ENCODE measurements around the gene VWA8.

DNA sequence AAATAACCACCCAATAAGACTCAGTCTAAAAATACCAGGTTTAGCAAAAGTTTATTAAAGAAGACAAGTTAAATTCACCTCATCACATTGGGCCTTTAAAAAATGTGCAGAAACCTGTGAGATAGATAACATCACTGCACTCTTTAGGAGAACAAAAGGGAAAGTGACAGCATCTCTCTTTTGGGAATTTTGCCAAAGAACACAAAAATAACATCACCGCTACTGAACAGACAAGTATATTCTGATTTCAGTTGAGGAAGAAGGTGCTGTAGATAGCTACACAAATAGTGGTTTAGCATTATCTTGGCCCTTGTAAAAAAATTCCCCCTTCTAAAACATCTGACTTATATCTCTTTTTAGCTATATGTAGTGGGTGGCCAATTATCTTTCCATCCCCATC lies 244.7 kb downstream of the VWA8 start:
- TF ChIP-seq, protein P1, sequence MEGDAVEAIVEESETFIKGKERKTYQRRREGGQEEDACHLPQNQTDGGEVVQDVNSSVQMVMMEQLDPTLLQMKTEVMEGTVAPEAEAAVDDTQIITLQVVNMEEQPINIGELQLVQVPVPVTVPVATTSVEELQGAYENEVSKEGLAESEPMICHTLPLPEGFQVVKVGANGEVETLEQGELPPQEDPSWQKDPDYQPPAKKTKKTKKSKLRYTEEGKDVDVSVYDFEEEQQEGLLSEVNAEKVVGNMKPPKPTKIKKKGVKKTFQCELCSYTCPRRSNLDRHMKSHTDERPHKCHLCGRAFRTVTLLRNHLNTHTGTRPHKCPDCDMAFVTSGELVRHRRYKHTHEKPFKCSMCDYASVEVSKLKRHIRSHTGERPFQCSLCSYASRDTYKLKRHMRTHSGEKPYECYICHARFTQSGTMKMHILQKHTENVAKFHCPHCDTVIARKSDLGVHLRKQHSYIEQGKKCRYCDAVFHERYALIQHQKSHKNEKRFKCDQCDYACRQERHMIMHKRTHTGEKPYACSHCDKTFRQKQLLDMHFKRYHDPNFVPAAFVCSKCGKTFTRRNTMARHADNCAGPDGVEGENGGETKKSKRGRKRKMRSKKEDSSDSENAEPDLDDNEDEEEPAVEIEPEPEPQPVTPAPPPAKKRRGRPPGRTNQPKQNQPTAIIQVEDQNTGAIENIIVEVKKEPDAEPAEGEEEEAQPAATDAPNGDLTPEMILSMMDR (IDR thresholded peaks at IDR 0.05; ENCODE audit: control extremely low read depth in 1 of 3, insufficient read depth in 1 of 3, low read depth in 1 of 3, low read length in 3 of 3), result no peak
- TF ChIP-seq CTBP2 (IDR thresholded peaks at IDR 0.05; ENCODE audit: borderline replicate concordance, insufficient read depth, insufficient read length, low read length) (no peak), EP300 (IDR thresholded peaks at IDR 0.05; ENCODE audit: borderline replicate concordance in 1 of 2, low read depth in 2 of 2, low read length in 2 of 2) (no peak), CHD1 (IDR thresholded peaks at IDR 0.05; ENCODE audit: low read depth, low read length) (no peak), MAFK (IDR thresholded peaks at IDR 0.05; ENCODE audit: low read depth, low read length) (no peak), POLR2AphosphoS5 (IDR thresholded peaks at IDR 0.05; ENCODE audit: low read depth, low read length) (no peak), RXRA (IDR thresholded peaks at IDR 0.05; ENCODE audit: insufficient read depth, low read depth, low read length) (no peak)
- TF ChIP-seq, protein P2, sequence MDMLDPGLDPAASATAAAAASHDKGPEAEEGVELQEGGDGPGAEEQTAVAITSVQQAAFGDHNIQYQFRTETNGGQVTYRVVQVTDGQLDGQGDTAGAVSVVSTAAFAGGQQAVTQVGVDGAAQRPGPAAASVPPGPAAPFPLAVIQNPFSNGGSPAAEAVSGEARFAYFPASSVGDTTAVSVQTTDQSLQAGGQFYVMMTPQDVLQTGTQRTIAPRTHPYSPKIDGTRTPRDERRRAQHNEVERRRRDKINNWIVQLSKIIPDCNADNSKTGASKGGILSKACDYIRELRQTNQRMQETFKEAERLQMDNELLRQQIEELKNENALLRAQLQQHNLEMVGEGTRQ (IDR thresholded peaks at IDR 0.05; ENCODE audit: low read length), result no peak
- TF ChIP-seq, protein P3, sequence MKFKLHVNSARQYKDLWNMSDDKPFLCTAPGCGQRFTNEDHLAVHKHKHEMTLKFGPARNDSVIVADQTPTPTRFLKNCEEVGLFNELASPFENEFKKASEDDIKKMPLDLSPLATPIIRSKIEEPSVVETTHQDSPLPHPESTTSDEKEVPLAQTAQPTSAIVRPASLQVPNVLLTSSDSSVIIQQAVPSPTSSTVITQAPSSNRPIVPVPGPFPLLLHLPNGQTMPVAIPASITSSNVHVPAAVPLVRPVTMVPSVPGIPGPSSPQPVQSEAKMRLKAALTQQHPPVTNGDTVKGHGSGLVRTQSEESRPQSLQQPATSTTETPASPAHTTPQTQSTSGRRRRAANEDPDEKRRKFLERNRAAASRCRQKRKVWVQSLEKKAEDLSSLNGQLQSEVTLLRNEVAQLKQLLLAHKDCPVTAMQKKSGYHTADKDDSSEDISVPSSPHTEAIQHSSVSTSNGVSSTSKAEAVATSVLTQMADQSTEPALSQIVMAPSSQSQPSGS (IDR thresholded peaks at IDR 0.05; ENCODE audit: low read length), result no peak
